ENCODE measurements around the gene RLN3. TPM values are rescaled to one million over a fixed set of nuclear protein-coding genes. Genes with fewer than 3 reads are reported as not detected.
"Not testable (repeated sequence)": the region's sequence is repeated elsewhere in the genome, so short reads cannot be mapped to it uniquely, and the experiment has no call there.

The RLN3 gene
- polyA plus RNA-seq, 5 donors, result not detected

GRCh38 chr19:13995017-13995728, 32.8 kb upstream of the RLN3 start:
- DNase-seq, result no peak

GRCh38 chr19:13995878-13996765, 31.8 kb upstream of the RLN3 start:
- DNase-seq, result no peak

GRCh38 chr19:13996928-13997630, 30.9 kb upstream of the RLN3 start:
- DNase-seq, result no peak

- DNase-seq, result no peak
These were observed 30.4 kb upstream of the RLN3 start for GRCh38 chr19:13997631-13997962.

GRCh38 chr19:13998426-13998825, 29.5 kb upstream of the RLN3 start:
- no peak for DNase-seq

GRCh38 chr19:13999085-13999484, 28.9 kb upstream of the RLN3 start:
- no peak for DNase-seq

- no peak for DNase-seq
These were observed 27.1 kb upstream of the RLN3 start for GRCh38 chr19:14000691-14001375.

- no peak for DNase-seq
These were observed 25.2 kb upstream of the RLN3 start for GRCh38 chr19:14002571-14003250.

GRCh38 chr19:14003251-14004055, 24.5 kb upstream of the RLN3 start:
- no peak for DNase-seq

- DNase-seq, result peak; percentile 18 to 32
These were observed 23.2 kb upstream of the RLN3 start for GRCh38 chr19:14004619-14005348.

GRCh38 chr19:14005349-14006084, 22.4 kb upstream of the RLN3 start:
- peak; percentile 87 to 89 for DNase-seq

GRCh38 chr19:14006085-14006765, 21.7 kb upstream of the RLN3 start, which contains the start of gene RFX1:
Gene RFX1 (minus strand): TSS chr19:14006320. CDS start chr19:13993843, 12,477 bp downstream.
- DNase-seq, result peak; percentile 99

- no peak for DNase-seq
These were observed 21.0 kb upstream of the RLN3 start for GRCh38 chr19:14006766-14007562.

GRCh38 chr19:14012378-14012915, 15.5 kb upstream of the RLN3 start:
- DNase-seq, result no peak

GRCh38 chr19:14015524-14016035, 12.4 kb upstream of the RLN3 start:
- no peak for DNase-seq

- no peak for DNase-seq
These were observed 8.8 kb upstream of the RLN3 start for GRCh38 chr19:14019100-14019499.

- DNase-seq, result not testable (repeated sequence)
These were observed 8.2 kb upstream of the RLN3 start for GRCh38 chr19:14019739-14020138.
